Activated gamma-delta T cell treated with anti-CD3 and anti-CD28 coated beads, Interleukin-2, amount 50 U/mL, for 16 hours (primary cell): Measurements from ENCODE around the gene WDFY2.
"Not testable (repeated sequence)": the region's sequence is repeated elsewhere in the genome, so short reads cannot be mapped to it uniquely, and the experiment has no call there.

Experiments used
- DNase-seq: peaks from one replicate; pipeline ENCODE4 v3.0.0-alpha.2; 2020; ENCODE audit warnings: low read depth

WDFY2 gene, protein sequence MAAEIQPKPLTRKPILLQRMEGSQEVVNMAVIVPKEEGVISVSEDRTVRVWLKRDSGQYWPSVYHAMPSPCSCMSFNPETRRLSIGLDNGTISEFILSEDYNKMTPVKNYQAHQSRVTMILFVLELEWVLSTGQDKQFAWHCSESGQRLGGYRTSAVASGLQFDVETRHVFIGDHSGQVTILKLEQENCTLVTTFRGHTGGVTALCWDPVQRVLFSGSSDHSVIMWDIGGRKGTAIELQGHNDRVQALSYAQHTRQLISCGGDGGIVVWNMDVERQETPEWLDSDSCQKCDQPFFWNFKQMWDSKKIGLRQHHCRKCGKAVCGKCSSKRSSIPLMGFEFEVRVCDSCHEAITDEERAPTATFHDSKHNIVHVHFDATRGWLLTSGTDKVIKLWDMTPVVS

GRCh38 chr13:51583875-51584730 lies at the start of gene WDFY2:
Gene WDFY2, plus strand, starts transcription at chr13:51584462. Its CDS starts 226 bp downstream, at chr13:51584688.
- DNase-seq = peak; percentile 98

DNA sequence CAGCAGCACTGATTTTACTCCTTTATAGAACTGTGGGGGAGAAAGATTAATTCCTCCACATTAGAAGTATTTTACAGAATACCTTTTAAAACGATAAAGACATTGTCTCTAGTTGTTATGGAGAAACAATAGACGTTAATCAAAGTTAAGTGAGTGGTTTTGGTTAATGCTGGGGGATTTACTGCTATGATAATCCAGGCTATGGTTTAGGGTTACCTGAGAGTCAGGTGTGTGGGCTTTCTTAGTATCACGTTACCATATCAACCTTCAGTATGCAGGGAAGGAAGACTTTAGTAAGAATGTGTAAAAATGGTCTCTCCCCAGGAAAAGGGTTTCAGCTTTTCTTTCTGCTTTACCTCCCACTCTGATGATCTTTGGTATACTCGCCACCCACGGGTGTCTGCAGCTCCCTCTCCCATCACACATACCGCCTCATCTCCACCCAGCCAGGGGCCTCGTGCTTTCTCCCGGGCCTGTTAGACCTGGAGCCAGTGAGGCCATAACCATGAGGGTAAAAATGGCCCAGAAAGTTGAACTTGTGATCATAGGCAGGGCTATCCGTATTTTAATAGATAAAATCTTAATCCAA lies 45.6 kb upstream of the WDFY2 start:
- DNase-seq = no peak

DNA sequence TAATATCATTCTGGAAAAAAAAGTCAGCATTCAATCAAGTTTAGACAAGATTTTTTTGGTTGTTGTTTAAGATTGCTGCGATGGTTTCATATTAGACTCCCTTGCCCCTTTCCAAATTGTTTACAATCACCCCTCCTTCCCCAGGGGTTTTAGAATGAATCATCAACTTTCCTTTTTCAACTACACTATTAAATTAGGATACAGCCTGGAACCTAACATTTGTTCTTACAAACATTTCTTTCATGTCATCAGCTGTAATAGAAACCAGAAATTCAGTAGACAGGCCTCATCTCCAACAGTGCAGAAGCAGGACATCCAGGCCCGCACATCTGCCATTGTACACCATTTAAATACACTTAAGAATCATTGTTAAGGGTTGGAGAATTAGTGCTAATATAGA lies 44.4 kb upstream of the WDFY2 start:
- DNase-seq = no peak

GRCh38 chr13:51541037-51541436 lies 43.2 kb upstream of the WDFY2 start:
- no peak for DNase-seq

DNA sequence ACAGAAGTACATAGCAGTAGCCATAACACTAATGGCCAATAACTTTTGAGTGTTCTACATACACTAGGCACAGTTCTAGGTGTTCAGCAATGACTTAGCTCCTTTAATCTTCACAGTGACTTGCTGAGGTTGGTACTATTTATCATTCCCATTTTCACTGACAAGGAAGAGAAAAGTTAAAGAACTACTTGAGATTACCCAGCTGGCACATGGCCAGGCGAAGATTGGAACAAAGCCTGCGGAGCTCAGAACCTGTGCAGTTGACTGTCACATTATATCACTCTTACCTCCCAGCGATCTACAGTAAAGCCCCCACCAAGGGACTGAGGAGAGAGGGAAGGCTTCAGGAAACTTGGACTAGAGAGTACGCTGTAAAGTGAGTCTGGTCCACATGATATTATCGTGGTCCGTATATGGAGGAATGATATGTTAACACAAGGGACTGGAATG lies 42.4 kb upstream of the WDFY2 start:
- no peak for DNase-seq

- DNase-seq = no peak
These were observed 41.7 kb upstream of the WDFY2 start for GRCh38 chr13:51542346-51543242.

DNA sequence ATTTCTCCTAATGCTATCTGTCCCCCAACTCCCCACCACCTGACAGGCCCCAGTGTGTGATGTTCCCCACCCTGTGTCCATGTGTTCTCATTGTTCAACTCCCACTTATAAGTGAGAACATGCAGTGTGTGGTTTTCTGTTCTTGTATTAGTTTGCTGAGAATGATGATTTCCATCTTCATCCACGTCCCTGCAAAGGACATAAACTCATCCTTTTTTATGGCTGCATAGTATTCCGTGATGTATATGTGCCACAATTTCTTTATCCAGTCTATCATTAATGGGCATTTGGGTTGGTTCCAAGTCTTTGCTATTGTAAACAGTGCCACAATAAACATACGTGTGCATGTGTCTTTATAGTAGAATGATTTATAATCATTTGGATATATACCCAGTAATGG lies 38.8 kb upstream of the WDFY2 start:
- DNase-seq = not testable (repeated sequence)

DNA sequence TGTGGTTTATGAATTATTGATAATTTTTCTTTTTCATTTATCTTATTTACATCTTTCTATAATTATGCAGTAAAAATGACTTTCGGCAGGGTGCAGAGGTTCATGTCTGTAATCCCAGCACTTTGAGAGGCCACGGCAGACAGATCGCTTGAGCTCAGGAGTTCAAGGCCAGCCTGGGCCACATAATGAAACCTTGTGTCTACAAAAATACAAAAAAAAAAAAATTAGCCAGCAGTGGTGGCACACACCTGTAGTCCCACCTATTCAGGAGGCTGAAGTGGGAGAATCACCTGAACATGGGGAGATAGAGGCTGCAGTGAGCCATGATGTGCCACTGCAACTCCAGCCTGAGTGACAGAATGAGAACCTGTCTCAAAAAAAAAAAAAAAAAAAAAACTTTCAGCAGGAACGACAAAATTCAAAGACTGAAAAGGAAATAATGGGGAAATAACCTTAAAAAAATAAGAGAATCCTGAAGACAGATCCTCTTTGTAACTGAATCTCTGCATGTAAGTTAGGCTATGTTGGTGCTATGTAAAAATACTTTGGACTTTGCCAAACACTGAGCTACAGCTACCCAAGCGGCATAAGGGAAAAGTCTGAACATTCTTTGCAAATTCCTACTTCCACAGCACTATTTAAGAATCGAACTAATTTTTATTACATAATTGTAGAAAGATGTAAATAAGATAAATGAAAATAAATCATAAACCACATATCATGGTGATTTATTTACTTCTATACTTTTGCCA lies 36.7 kb upstream of the WDFY2 start:
- DNase-seq = no peak

DNA sequence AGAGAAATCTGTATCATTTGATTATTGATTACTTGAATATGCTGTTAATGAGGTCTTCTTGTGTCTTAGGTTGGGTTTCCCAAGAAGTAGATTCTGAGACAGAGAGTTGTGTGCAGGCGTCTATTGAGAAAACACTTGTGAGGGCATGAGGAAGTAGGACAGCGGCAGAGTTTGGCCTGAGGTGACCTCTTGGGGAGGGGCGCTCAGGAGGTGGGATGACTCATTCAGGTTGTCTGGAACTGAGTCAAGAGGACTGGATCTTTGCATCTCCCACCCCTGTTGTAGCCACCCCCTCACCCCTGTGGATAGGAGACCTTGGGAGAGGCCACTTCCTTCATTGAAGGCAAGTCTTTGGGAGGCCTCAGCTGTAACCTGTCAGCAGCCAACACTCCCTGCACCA lies 35.2 kb upstream of the WDFY2 start:
- DNase-seq = no peak

- DNase-seq = no peak
These were observed 34.7 kb upstream of the WDFY2 start for GRCh38 chr13:51549593-51549992.

DNA sequence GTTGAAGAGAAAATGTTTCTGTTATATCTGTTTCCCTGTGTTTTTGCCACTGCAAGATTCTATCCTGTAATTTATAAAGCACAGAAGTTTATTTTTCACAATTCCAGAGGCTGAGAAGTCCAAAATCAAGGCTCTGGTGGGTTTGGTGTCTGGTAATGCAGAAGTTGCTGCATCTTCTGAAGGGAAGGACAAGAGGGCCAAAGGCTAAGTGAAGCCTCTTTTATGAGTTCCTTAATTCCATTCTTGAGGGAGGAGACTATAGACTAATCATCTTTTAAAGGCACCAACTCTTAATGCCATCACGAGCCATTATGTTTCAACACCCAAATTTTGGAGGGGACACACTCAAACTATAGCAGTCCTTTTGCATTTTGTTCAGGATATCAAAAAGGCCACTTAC lies 34.1 kb upstream of the WDFY2 start:
- DNase-seq = no peak

DNA sequence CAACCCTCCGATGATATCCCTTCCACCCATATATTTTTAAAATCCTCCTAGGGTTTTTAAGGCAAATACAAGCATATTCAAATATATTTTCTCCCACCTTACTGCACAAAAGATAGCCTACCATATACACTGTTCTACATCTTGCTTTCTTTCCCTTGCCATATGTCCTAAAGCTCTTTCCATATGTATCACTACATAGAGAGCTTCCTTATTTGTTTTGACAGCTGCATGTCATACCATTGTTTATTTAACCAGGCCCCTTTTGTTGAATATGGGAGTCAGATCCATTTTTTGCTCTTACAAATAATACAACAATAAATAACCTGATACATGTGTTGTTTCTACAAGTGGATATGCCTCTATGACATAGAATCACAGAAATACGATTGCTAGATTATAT lies 32.8 kb upstream of the WDFY2 start:
- no peak for DNase-seq

- no peak for DNase-seq
These were observed 32.2 kb upstream of the WDFY2 start for GRCh38 chr13:51552027-51552426.

GRCh38 chr13:51553531-51553930 lies 30.7 kb upstream of the WDFY2 start:
- no peak for DNase-seq

- no peak for DNase-seq
These were observed 27.5 kb upstream of the WDFY2 start for GRCh38 chr13:51556740-51557139.

DNA sequence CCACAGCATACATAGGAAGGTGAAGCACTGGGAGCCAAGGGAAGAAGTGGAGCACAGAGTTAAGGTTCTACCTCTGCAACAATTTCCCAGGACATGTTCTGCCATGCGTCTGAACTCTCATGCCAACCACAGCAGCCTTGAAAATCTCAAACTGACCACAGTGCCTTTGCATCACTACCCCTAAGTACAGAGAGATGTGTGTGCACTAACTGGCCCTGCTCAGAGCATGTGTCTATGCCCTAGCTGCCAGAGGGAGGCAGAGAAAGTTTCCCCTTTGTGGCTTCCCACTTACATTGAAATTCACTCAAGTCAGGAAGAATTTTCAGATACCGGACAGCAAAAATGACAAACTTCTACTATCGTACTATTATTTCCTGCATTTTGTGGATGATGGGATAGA lies 26.8 kb upstream of the WDFY2 start:
- DNase-seq = no peak

- no peak for DNase-seq
These were observed 26.2 kb upstream of the WDFY2 start for GRCh38 chr13:51557875-51558612.

DNA sequence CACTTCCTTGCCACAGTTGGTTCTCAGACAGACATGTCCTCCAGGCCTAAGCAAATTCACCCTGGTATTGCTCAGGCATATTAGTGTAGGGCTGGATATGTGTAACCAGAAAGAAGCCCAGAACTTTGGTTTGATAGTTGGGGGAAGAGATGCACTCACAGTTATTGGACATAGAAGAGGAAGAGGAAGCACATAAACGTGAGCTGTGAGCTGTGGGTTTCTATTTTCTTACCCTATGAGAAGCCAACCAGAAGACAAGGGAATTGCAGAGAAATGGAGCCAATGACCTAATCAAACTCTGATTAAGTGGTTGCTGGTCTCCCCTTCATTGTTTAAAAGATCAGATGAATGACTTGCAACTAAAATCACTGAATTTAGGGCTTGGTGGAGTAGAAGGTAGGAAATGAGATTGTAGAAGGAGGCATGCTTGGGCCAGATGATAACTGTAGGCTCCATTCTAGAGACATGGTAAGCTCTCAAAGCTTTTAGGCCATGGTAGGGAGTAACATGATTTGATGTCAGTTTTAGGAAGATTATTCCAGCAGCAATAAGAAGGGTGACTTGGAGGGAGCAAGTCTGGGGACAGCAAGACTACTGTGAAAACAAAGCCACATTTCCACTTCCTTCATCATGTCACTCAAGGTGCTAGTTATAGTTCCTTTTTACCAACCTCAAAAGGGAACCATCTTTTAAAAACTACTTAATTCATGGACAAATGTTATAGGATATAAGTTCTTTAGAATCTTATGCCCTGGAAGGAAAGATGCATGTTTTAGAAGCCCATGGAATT lies 24.1 kb upstream of the WDFY2 start:
- no peak for DNase-seq

GRCh38 chr13:51562011-51562671 lies 22.1 kb upstream of the WDFY2 start:
- no peak for DNase-seq
